ENCODE measurements around the gene HIRIP3.

GRCh38 chr16:29984764-29985147 is 10.7 kb downstream of the HIRIP3 start:
- no peak for TF ChIP-seq CTCF (conservative IDR thresholded peaks at IDR 0.05; ENCODE audit: low read depth, low read length)
- no peak for TF ChIP-seq EZH2phosphoT487 (IDR thresholded peaks at IDR 0.05; ENCODE audit: borderline replicate concordance, low read length)
- TF ChIP-seq EZH2 (IDR thresholded peaks at IDR 0.05; ENCODE audit: low read length, unreplicated experiment) = no peak
